ENCODE results near the gene TMEM91.

The TMEM91 gene

DNA sequence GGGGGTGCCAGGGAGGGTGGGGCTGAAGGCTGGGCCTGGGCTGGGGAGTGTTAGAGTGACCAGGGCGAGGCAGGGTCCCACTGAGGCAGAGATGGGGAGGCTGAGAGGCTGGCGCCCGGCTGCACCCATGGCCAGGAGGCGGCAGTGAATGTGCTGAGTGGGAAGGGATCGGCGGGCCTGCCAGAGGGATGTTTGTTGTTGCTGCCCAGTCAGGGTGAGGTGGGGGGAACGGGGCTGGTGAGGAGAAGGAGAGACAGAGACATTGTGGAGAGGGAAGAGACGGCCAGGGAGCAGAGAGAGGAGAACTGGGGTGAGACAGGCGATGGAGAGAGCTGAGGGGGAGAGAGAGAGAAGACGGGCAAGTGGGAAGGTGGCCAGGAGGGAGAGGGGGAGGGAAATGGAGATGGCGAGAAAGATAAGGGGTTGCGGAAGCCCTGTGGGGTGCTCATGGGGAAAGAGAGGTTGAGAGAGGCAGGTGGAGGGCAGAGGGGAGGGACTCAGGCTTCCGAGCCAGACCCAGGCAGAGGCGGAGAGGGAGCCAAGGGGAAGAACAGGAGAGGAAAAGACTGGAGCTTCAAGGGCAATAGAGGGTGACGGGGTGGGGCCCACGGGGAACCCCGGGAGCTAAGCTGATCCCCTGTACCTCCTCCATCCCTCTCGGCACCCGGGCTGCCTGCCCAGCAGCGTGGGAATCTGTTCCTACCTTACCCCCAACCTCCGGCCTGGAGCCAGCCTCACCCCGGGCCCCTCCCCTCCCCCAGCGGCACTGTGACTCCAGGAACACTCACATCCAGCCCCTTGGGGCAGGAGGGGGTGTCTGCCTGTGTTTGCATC, 51.5 kb downstream of the TMEM91 start:
- peak; percentile 30 for DNase-seq
- peaks cover 56% of the 10 kb centered on the region for H3K4me1 Mint-ChIP-seq

GRCh38 chr19:41428481-41428859, 52.1 kb downstream of the TMEM91 start:
- no peak for DNase-seq
- H3K27me3 Mint-ChIP-seq (ENCODE audit: low read depth, poor library complexity) = peaks cover 3% of the 10 kb centered on the region
- H3K36me3 Mint-ChIP-seq (ENCODE audit: low read depth) = peaks cover 16% of the 10 kb centered on the region
- TF ChIP-seq CTCF (IDR thresholded peaks at IDR 0.05) = no peak
- peaks cover 56% of the 10 kb centered on the region for H3K4me1 Mint-ChIP-seq
- H3K27ac Mint-ChIP-seq = peak overlapping the region; percentile 87
- peak overlapping the region; percentile 43 for H3K4me3 Mint-ChIP-seq
- H3K9me3 Mint-ChIP-seq = no peaks in the 10 kb centered on the region

More for the DNA sequence above, 51.5 kb downstream of the TMEM91 start:
- peak overlapping the region; percentile 10 for H3K27ac Mint-ChIP-seq
- H3K4me3 Mint-ChIP-seq = peak overlapping the region; percentile 85
- no peaks in the 10 kb centered on the region for H3K9me3 Mint-ChIP-seq
- no peak for TF ChIP-seq CTCF (IDR thresholded peaks at IDR 0.05)
- H3K36me3 Mint-ChIP-seq (ENCODE audit: low read depth) = peaks cover 15% of the 10 kb centered on the region
- peaks cover under 1% of the 10 kb centered on the region for H3K27me3 Mint-ChIP-seq (ENCODE audit: low read depth, poor library complexity)

GRCh38 chr19:41430922-41431321, 54.6 kb downstream of the TMEM91 start:
- DNase-seq = no peak
- Mint-ChIP-seq H3K4me3 (no peak overlapping the region), H3K27me3 (ENCODE audit: low read depth, poor library complexity) (peaks cover 3% of the 10 kb centered on the region), H3K4me1 (peaks cover 52% of the 10 kb centered on the region), H3K9me3 (no peaks in the 10 kb centered on the region), H3K27ac (peak overlapping the region; percentile 68), H3K36me3 (ENCODE audit: low read depth) (peaks cover 16% of the 10 kb centered on the region)
- no peak for TF ChIP-seq CTCF (IDR thresholded peaks at IDR 0.05)

DNA sequence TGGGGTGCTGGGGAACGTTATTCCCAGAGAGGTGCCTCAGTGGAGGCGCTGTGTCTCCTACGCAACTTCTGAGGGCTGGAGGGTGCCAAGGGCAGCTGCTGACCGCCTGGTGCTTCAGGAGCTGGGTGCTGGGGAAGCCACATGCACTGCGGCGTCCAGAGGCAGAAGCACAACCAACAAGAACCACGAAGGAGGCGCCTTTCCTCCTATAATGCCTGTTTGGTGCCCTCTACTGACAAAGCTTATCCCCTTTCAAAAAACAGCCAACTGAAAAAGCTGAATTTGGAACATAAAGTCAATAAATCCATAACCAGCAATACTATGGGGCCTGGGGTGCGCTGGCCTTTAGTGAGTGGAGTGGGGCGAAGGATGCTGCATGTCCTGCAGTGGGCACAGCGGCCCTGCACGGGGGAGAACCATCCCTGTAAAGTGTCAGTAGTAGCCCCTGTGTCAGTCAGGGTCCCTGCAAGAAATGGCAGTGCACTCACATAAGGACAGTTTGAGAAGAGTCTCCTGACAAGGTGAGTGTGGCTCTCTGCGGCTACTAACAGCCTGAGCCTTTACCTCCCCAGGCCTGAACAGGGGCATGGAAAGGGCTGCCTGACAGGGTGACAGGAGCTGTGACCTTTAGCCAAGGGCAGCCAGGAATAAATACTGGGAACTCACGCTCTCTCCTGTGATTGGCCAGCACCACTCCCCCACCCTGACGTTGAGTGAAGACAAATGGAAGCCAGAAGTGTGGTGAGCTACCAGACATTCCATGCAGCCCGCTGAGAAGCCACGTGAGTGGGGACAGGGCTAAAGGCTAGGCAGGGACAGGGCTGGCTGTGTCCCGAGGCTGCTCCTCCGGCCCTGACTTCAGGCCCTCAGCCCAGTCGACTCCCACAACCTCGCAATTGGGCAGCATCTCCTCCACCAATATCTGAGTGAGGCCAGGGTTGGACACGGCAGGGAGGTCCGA, 55.4 kb downstream of the TMEM91 start:
- Mint-ChIP-seq H3K4me1 (peaks cover 48% of the 10 kb centered on the region), H3K9me3 (no peaks in the 10 kb centered on the region), H3K4me3 (peak overlapping the region; percentile 24), H3K27ac (peak overlapping the region; percentile 93), H3K27me3 (ENCODE audit: low read depth, poor library complexity) (peaks cover 6% of the 10 kb centered on the region), H3K36me3 (ENCODE audit: low read depth) (peaks cover 16% of the 10 kb centered on the region)
- DNase-seq = no peak
- TF ChIP-seq CTCF (IDR thresholded peaks at IDR 0.05) = no peak

DNA sequence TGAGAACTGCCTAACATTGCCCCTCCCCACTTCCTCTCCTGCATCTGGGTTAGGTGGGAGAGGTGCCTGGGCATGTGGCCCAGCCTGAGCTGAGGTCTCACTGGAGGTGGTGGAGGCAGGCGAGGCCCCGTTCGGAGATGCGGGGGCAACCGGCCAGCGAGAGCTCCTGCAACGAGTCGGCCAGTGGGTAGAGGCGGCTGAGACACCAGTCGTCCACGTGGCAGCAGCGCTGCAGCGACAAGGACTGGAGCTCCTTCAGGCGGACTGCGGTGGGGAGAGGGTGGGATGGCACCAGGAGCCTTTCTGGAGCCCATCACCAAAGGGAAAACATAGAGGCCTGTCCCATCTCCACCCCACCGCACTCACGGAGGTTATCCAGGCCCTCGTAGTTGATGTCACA, 56.8 kb downstream of the TMEM91 start:
- Mint-ChIP-seq H3K9me3 (no peaks in the 10 kb centered on the region), H3K27me3 (ENCODE audit: low read depth, poor library complexity) (peaks cover 6% of the 10 kb centered on the region), H3K4me3 (no peak overlapping the region), H3K4me1 (peaks cover 39% of the 10 kb centered on the region), H3K36me3 (ENCODE audit: low read depth) (peaks cover 22% of the 10 kb centered on the region), H3K27ac (no peak overlapping the region)
- no peak for TF ChIP-seq CTCF (IDR thresholded peaks at IDR 0.05)
- DNase-seq = no peak
